Measurements from ENCODE around the gene HSD17B1. TPM values are rescaled to one million over a fixed set of nuclear protein-coding genes. Genes with fewer than 3 reads are reported as not detected.

The HSD17B1 gene
- polyA plus RNA-seq, 1 donor from 2014 or later = 1.0 TPM

GRCh38 chr17:42514279-42514678 lies 38.4 kb upstream of the HSD17B1 start:
- Histone ChIP-seq H3K27me3 (ENCODE audit: insufficient read depth, low read depth, low read length) (no peaks in the 10 kb centered on the region), H3K9ac (ENCODE audit: low read length) (no peak overlapping the region), H3K9me2 (ENCODE audit: insufficient read depth, low read length) (no peaks in the 10 kb centered on the region), H3K4me2 (ENCODE audit: low read length) (no peak overlapping the region), H4K20me1 (ENCODE audit: insufficient read depth) (no peaks in the 10 kb centered on the region), H3K27ac (ENCODE audit: low read length) (no peak overlapping the region), H3F3A (ENCODE audit: insufficient read depth, low read length, poor library complexity, severe bottlenecking) (no peaks in the 10 kb centered on the region), H2AFZ (ENCODE audit: low read depth, low read length) (no peak overlapping the region), H3K4me3 (ENCODE audit: low read length) (no peak overlapping the region), H3K79me2 (replicated peaks; ENCODE audit: insufficient read depth, low read length) (no peaks in the 10 kb centered on the region), H3K9me3 (ENCODE audit: low read length) (no peaks in the 10 kb centered on the region), H3K36me3 (ENCODE audit: insufficient read depth, low read length) (peaks cover 4% of the 10 kb centered on the region)
- no peak for TF ChIP-seq POLR2AphosphoS5 (IDR thresholded peaks at IDR 0.05)
- TF ChIP-seq TAF1 (IDR thresholded peaks at IDR 0.05; ENCODE audit: low read depth) = no peak
- no peak for TF ChIP-seq EP300 (conservative IDR thresholded peaks at IDR 0.05; ENCODE audit: poor library complexity, severe bottlenecking)
- TF ChIP-seq EZH2 (IDR thresholded peaks at IDR 0.05; ENCODE audit: borderline replicate concordance, insufficient read depth, low read length, poor library complexity, severe bottlenecking) = no peak
- TF ChIP-seq REST (IDR thresholded peaks at IDR 0.05; ENCODE audit: borderline replicate concordance) = no peak
- no peak for TF ChIP-seq SMC3 (conservative IDR thresholded peaks at IDR 0.05; ENCODE audit: poor library complexity)
- TF ChIP-seq MXI1 (conservative IDR thresholded peaks at IDR 0.05; ENCODE audit: poor library complexity, severe bottlenecking) = no peak
- TF ChIP-seq RAD21 (conservative IDR thresholded peaks at IDR 0.05) = no peak
- TF ChIP-seq CTCF (IDR thresholded peaks at IDR 0.05; ENCODE audit: poor library complexity, severe bottlenecking) = no peak

GRCh38 chr17:42514867-42515266 lies 37.9 kb upstream of the HSD17B1 start:
- TF ChIP-seq EP300 (conservative IDR thresholded peaks at IDR 0.05; ENCODE audit: poor library complexity, severe bottlenecking) = no peak
- no peak for TF ChIP-seq MXI1 (conservative IDR thresholded peaks at IDR 0.05; ENCODE audit: poor library complexity, severe bottlenecking)
- TF ChIP-seq REST (IDR thresholded peaks at IDR 0.05; ENCODE audit: borderline replicate concordance) = no peak
- no peak for TF ChIP-seq POLR2AphosphoS5 (IDR thresholded peaks at IDR 0.05)
- no peak for TF ChIP-seq EZH2 (IDR thresholded peaks at IDR 0.05; ENCODE audit: borderline replicate concordance, insufficient read depth, low read length, poor library complexity, severe bottlenecking)
- TF ChIP-seq CTCF (IDR thresholded peaks at IDR 0.05; ENCODE audit: poor library complexity, severe bottlenecking) = no peak
- no peak for TF ChIP-seq RAD21 (conservative IDR thresholded peaks at IDR 0.05)
- TF ChIP-seq SMC3 (conservative IDR thresholded peaks at IDR 0.05; ENCODE audit: poor library complexity) = no peak
- no peak for TF ChIP-seq TAF1 (IDR thresholded peaks at IDR 0.05; ENCODE audit: low read depth)
- Histone ChIP-seq H3K27ac (ENCODE audit: low read length) (no peak overlapping the region), H2AFZ (ENCODE audit: low read depth, low read length) (no peak overlapping the region), H3K4me2 (ENCODE audit: low read length) (no peak overlapping the region), H3F3A (ENCODE audit: insufficient read depth, low read length, poor library complexity, severe bottlenecking) (no peaks in the 10 kb centered on the region), H3K9me2 (ENCODE audit: insufficient read depth, low read length) (no peaks in the 10 kb centered on the region), H3K79me2 (replicated peaks; ENCODE audit: insufficient read depth, low read length) (no peaks in the 10 kb centered on the region), H3K4me3 (ENCODE audit: low read length) (no peak overlapping the region), H4K20me1 (ENCODE audit: insufficient read depth) (no peaks in the 10 kb centered on the region), H3K9me3 (ENCODE audit: low read length) (no peaks in the 10 kb centered on the region), H3K27me3 (ENCODE audit: insufficient read depth, low read depth, low read length) (no peaks in the 10 kb centered on the region), H3K9ac (ENCODE audit: low read length) (no peak overlapping the region), H3K36me3 (ENCODE audit: insufficient read depth, low read length) (peaks cover 4% of the 10 kb centered on the region)

Data from neural cell (in vitro differentiated cells).